B cell (primary cell): ENCODE data around the gene WDR86. TPM values are rescaled to one million over a fixed set of nuclear protein-coding genes. Genes with fewer than 3 reads are reported as not detected.

ENCODE experiments used
- ATAC-seq: fragments of 200-7000 bp; cut with Tn5 transposase; one replicate; pipeline ENCODE4 v1.10.0; 2021; ENCODE audit warnings: low read depth, mild to moderate bottlenecking, moderate number of reproducible peaks, moderate library complexity
- CTCF ChIA-PET: fragments of 350-600 bp; sonication (Branson Sonifier 250); formaldehyde crosslinking; loops from one replicate; lab custom pipeline; 2021; ENCODE audit warnings: antibody characterized with exemption, inconsistent platforms; lab: Charles Lee
- POLR2A ChIA-PET: fragments of 350-600 bp; sonication (Branson Sonifier 250); formaldehyde crosslinking; loops from one replicate; lab custom pipeline; 2021; ENCODE audit warnings: antibody characterized with exemption; lab: Charles Lee
- DNase-seq: peaks from one replicate; pipeline ENCODE4 v3.0.0; 2013
- H2AFZ ChIP-seq: 2 replicates; pipeline ENCODE4 v1.6.1; 2012; ENCODE audit warnings: mild to moderate bottlenecking, low read depth, low read length; ENCODE audit not compliant: insufficient read depth, poor library complexity, severe bottlenecking
- H3K27ac ChIP-seq, 2 donors: 1 replicate in 1 of 2; 2 replicates in 1 of 2; pipeline ENCODE4 v1.5.1; 2012 to 2013; ENCODE audit warnings: low read length in 2 of 2, mild to moderate bottlenecking in 2 of 2, moderate library complexity in 1 of 2
- H3K27me3 ChIP-seq, 4 experiments: fragments of 200-600 bp in 1 of 4; sonication (generic) in 1 of 4; replicated peaks in 1 of 4; 1 replicate in 2 of 4; 2 replicates in 2 of 4; pipeline versions ENCODE4 v1.6.1 to v1.7.0; 2013 to 2016; ENCODE audit warnings: low read length in 3 of 4, mild to moderate bottlenecking in 2 of 4, mixed read lengths in 1 of 4, moderate library complexity in 1 of 4; ENCODE audit not compliant: insufficient read depth in 4 of 4, control insufficient read depth in 3 of 4; ENCODE audit errors: control extremely low read depth in 1 of 4
- H3K36me3 ChIP-seq, 2 experiments: replicated peaks in 1 of 2; 1 replicate in 1 of 2; 2 replicates in 1 of 2; pipeline versions ENCODE4 v1.6.1 to v1.7.1; 2013; ENCODE audit warnings: low read length in 1 of 2; ENCODE audit not compliant: insufficient read depth in 2 of 2, control insufficient read depth in 1 of 2; ENCODE audit errors: control extremely low read depth in 1 of 2, extremely low read depth in 1 of 2
- H3K4me1 ChIP-seq, 2 donors: fragments of 200-600 bp in 1 of 2; sonication (generic) in 1 of 2; 1 replicate in 1 of 2; 2 replicates in 1 of 2; pipeline versions ENCODE4 v1.5.1 to v1.6.1; 2013 to 2017; ENCODE audit warnings: low read length in 2 of 2; ENCODE audit not compliant: control insufficient read depth in 2 of 2, insufficient read depth in 2 of 2
- H3K4me2 ChIP-seq: replicated peaks from 2 replicates; pipeline ENCODE3; 2012; ENCODE audit warnings: mild to moderate bottlenecking, low read depth, low read length; ENCODE audit not compliant: poor library complexity, severe bottlenecking
- H3K4me3 ChIP-seq, 5 experiments: fragments of 200-600 bp in 1 of 5; sonication (generic) in 1 of 5; 1 replicate in 3 of 5; 2 replicates in 2 of 5; pipeline versions ENCODE4 v1.5.1 to v1.7.0; 2011 to 2016; ENCODE audit warnings: low read length in 4 of 5, mild to moderate bottlenecking in 4 of 5, low read depth in 2 of 5, control low read depth in 1 of 5, moderate library complexity in 1 of 5; ENCODE audit not compliant: insufficient read depth in 1 of 5; ENCODE audit errors: control extremely low read depth in 1 of 5, extremely low read depth in 1 of 5
- H3K79me2 ChIP-seq: fragments of 200-600 bp; sonication (generic); one replicate; pipeline ENCODE4 v1.6.0; 2016; ENCODE audit warnings: low read length; ENCODE audit not compliant: control insufficient read depth, insufficient read depth
- H3K9ac ChIP-seq: fragments of 200-600 bp; sonication (generic); 2 replicates; pipeline ENCODE4 v1.6.1; 2017; ENCODE audit warnings: mild to moderate bottlenecking, low read length, moderate library complexity
- H3K9me3 ChIP-seq, 3 donors: one replicate each; pipeline versions ENCODE4 v1.6.1 to v1.7.1; 2013; ENCODE audit warnings: low read length in 2 of 3; ENCODE audit not compliant: control insufficient read depth in 2 of 3, insufficient read depth in 1 of 3; ENCODE audit errors: control extremely low read depth in 1 of 3
- H4K20me1 ChIP-seq: 2 replicates; pipeline ENCODE4 v1.6.0; 2012; ENCODE audit warnings: mild to moderate bottlenecking, low read length; ENCODE audit not compliant: insufficient read depth, control insufficient read depth, poor library complexity, severe bottlenecking
- H3K27ac Mint-ChIP-seq: one replicate; pipeline ENCODE4 v1.8.0; 2021; ENCODE audit warnings: mixed read lengths
- H3K27me3 Mint-ChIP-seq: one replicate; pipeline ENCODE4 v1.8.0; 2021; ENCODE audit warnings: mixed read lengths
- H3K4me1 Mint-ChIP-seq: one replicate; pipeline ENCODE4 v1.8.0; 2021; ENCODE audit warnings: mixed read lengths
- H3K4me3 Mint-ChIP-seq: one replicate; pipeline ENCODE4 v1.8.0; 2021; ENCODE audit warnings: mixed read lengths
- H3K9me3 Mint-ChIP-seq: one replicate; pipeline ENCODE4 v1.8.0; 2022; ENCODE audit warnings: mixed read lengths; ENCODE audit not compliant: insufficient read depth
- CTCF ChIP-seq: fragments of 200-600 bp; IDR thresholded peaks from one replicate; pipeline ENCODE4 v1.8.0; 2022; ENCODE audit warnings: antibody characterized with exemption, mild to moderate bottlenecking
- EZH2 ChIP-seq: IDR thresholded peaks from 2 replicates; pipeline ENCODE4 v1.6.1; 2012; ENCODE audit warnings: borderline replicate concordance, low read depth, mild to moderate bottlenecking, moderate library complexity, low read length; ENCODE audit not compliant: insufficient read depth, poor library complexity, severe bottlenecking
- WGBS: methylation state at CpG from one replicate; pipeline ENCODE4 v1.1.5; 2013; ENCODE audit warnings: missing lambda C conversion rate; ENCODE audit not compliant: insufficient coverage; 5-methylcytosine and 5-hydroxymethylcytosine counted together
- intact Hi-C: fragments of 100-400 bp; cut with micrococcal nuclease; formaldehyde crosslinking; loops from one replicate; pipeline ENCODE4 v1.10.0; 2022
- polyA plus RNA-seq: library from polyadenylated mRNA; depleted of rRNA; stranded (reverse); fragments of >200 nt; gene quantifications from 2 replicates; pipeline ENCODE4 v1.2.3, GENCODE V29; 2012
- total RNA-seq, 2 donors: library from RNA; stranded (reverse); fragments of 120-200 nt in 1 of 2; gene quantifications; 1 replicate in 1 of 2; 2 replicates in 1 of 2; pipeline versions ENCODE4 v1.2.3 to v1.2.4, GENCODE V29; 2013 to 2022

Gene WDR86
- total and polyA plus RNA-seq, 2 donors (not counting 1 experiment from before 2014, with no cell fraction given): 1.4 to 1.5 TPM

- peaks cover 3% of the 10 kb centered on the region for H3K27me3 Mint-ChIP-seq
- no peak overlapping the region for H3K27ac Mint-ChIP-seq
- POLR2A ChIA-PET: no interaction called here
These were observed 47.7 kb upstream of the WDR86 start for GRCh38 chr7:151457534-151457933.

DNA sequence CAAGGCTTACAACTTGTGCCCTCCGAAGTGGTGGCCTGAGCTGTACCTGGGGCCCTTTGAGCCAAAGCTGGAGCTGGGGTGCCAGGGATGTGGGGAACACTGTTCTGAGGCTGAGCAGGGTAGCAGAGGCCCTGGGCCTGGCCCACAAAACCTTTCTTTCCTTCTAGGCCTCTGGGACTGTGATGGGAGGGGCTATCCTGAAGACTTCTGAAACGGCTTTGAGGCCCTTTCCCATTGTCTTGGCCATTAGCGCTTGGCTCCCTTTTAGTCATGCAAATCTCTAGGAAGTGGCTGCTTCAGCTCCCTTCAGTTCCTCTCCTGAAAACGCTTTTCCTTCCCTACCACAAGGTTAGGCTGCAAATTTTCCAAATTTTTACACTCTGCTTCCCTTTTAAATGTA lies 46.9 kb upstream of the WDR86 start:
- Histone ChIP-seq H3K27ac (no peak overlapping the region), H3K4me2 (no peak overlapping the region), H2AFZ (no peak overlapping the region), H3K4me3 (no peak overlapping the region), H3K79me2 (no peaks in the 10 kb centered on the region), H3K36me3 (no peaks in the 10 kb centered on the region), H3K27me3 (peaks cover 0 to 8% (median 0%) of the 10 kb centered on the region in 4 experiments), H3K9ac (no peak overlapping the region), H3K9me3 (peaks cover 0 to 23% (median 2%) of the 10 kb centered on the region in 3 donors), H4K20me1 (no peaks in the 10 kb centered on the region), H3K4me1 (no peaks in the 10 kb centered on the region)
- no peak overlapping the region for H3K27ac Mint-ChIP-seq
- ATAC-seq: no peak
- no peak overlapping the region for H3K4me3 Mint-ChIP-seq
- intact Hi-C loops: no loop called here
- H3K4me1 Mint-ChIP-seq: no peaks in the 10 kb centered on the region
- no peaks in the 10 kb centered on the region for H3K9me3 Mint-ChIP-seq
- H3K27me3 Mint-ChIP-seq: peaks cover 8% of the 10 kb centered on the region
- POLR2A ChIA-PET: no interaction called here
- WGBS: 91% methylated on average over 3 of the region's 4 CpGs
- TF ChIP-seq EZH2 (no peak), CTCF (no peak)
- no peak for DNase-seq
- CTCF ChIA-PET: interaction anchor here (0.8 to 1.7 kb wide), 2 partner anchors 7 to 9 kb away, joined by 3 to 7 read pairs; no protein-coding TSS in a partner anchor

More at GRCh38 chr7:151457534-151457933, 47.7 kb upstream of the WDR86 start:
- CTCF ChIA-PET: interaction anchor here (0.8 to 1.7 kb wide), 2 partner anchors 8 to 10 kb away, joined by 3 to 7 read pairs; no protein-coding TSS in a partner anchor
- intact Hi-C loops: no loop called here
- H3K4me3 Mint-ChIP-seq: no peak overlapping the region
- no peak overlapping the region for H2AFZ ChIP-seq
- WGBS: 95% methylated on average over 4 of the region's 6 CpGs
- no peaks in the 10 kb centered on the region for H3K36me3 ChIP-seq
- H3K9me3 Mint-ChIP-seq: peaks cover 3% of the 10 kb centered on the region
- no peak overlapping the region for H3K9ac ChIP-seq
- no peak overlapping the region for H3K27ac ChIP-seq
- peaks cover 0 to 30% (median 10%) of the 10 kb centered on the region in 3 donors for H3K9me3 ChIP-seq
- no peak overlapping the region for H3K4me3 ChIP-seq
- ATAC-seq (no peak), DNase-seq (no peak)
- H3K27me3 ChIP-seq: peaks cover 0 to 8% (median 0%) of the 10 kb centered on the region in 4 experiments
- H3K4me1 Mint-ChIP-seq: no peaks in the 10 kb centered on the region
- no peaks in the 10 kb centered on the region for H3K79me2 ChIP-seq
- TF ChIP-seq CTCF: no peak
- TF ChIP-seq EZH2: no peak
- no peaks in the 10 kb centered on the region for H4K20me1 ChIP-seq
- H3K4me2 ChIP-seq: no peak overlapping the region
- H3K4me1 ChIP-seq: no peaks in the 10 kb centered on the region
